Erythroblast (primary cell): Measurements from ENCODE around the gene THADA.

Experiments
- GATA1 ChIP-seq: IDR thresholded peaks from 2 replicates; pipeline ENCODE4 v1.6.1; 2011; ENCODE audit warnings: low read depth, mild to moderate bottlenecking, control low read depth, low read length, moderate library complexity
- POLR2A ChIP-seq: IDR thresholded peaks from 2 replicates; pipeline ENCODE4 v1.6.1; 2011; ENCODE audit warnings: mild to moderate bottlenecking, low read length

DNA sequence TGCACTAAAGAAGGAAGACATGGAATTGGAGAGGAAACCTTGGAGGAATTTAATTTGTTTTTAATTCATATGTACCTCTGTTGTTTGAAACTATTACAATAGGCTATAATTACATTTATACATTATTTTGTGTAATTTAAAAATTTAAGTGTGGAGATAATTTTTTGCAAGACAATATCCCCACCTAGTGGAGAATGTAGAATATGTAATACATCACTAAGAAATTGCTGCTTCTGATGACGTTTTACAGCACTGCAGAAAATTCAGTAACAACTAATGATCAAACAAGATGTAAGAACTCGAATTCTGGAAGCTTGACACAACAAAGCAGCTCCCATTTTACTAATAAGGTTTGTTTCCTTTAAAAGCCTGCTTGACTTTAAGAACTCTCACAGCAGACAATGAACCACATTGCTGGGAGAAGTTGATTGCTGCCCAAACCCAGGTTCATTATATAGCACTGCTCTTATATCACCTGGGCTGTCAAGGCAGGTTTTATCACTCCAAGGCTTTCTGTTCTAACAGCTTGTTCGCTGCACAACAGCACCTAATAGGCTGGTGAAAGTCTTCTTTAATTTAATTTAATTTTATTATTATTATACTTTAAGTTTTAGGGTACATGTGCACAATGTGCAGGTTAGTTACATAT lies 53.4 kb downstream of the THADA start:
- TF ChIP-seq POLR2A = no peak
- TF ChIP-seq GATA1 = no peak
